HG03159 (cell line): ENCODE results near the gene HYKK.
"Not testable (repeated sequence)": the region's sequence is repeated elsewhere in the genome, so short reads cannot be mapped to it uniquely, and the experiment has no call there.

ENCODE experiments used
- ATAC-seq: cut with Tn5 transposase; IDR thresholded peaks from one replicate; pipeline ENCODE4 v1.9.1; 2021; ENCODE audit warnings: mild to moderate bottlenecking, moderate library complexity; ENCODE audit not compliant: unreplicated experiment

HYKK gene, protein sequence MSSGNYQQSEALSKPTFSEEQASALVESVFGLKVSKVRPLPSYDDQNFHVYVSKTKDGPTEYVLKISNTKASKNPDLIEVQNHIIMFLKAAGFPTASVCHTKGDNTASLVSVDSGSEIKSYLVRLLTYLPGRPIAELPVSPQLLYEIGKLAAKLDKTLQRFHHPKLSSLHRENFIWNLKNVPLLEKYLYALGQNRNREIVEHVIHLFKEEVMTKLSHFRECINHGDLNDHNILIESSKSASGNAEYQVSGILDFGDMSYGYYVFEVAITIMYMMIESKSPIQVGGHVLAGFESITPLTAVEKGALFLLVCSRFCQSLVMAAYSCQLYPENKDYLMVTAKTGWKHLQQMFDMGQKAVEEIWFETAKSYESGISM

DNA sequence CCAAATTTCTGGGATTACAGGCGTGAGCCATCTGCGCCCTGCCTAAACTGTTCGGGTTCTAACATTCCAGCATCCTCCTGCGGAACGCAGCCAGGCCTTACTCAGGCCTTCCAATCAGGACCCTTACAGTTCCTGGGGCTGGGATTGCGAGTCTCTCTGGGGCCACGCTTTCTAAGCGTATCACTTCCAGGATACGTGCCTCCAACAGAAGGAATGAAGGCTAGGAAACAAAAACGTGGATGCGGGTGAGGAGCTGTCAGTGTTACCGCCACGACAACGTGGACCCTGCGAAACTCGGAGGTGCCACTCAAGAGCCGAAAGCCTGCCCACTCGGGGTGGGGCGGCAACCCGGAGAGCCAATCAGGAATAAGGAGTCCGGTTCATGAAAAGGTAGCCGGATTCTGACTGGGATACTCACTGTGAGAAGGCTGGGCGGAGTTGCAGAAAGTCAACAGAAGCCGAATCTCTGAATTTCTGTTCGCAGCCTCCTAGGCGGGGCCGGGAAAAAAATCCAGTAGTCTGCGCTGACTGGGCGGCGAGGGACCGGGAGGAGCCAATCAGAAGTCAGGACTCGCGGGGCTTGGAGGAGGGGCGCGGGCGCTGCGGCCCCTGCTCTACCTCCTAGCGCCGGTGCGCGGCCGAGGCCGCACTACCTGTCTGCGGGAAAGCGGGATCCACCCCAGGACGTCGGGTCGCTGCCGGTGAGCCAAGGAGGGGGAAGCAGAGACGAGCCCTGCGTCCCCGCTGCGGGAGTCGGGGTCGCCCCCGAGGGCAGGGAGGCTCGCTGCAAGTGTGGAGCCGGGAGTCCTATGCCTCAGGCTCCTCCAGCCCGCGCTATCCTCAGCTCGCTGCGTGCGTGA lies at the start of gene HYKK:
Gene HYKK (plus strand): TSS at position 607 of the 860 bp plus-strand sequence. CDS start 5,512 bp downstream, outside the sequence.
- peak; percentile 79 for ATAC-seq

DNA sequence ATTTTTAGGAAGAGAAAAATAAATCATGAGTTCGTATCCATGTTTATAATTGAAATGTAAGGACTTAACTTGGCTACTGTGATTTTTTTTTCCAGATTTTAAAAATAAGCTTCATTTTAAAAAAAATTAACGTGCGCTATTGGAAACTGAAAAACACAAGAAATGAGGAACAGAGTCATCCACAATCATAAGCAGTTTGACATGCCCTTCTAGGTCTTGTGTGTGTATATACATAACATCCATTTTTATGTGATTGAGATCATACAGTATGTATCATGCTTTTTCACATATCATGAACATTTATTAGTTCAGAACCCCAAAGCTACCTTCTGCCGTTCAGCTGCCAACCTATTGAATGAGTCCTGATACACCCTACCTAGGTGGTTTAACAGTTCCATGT lies 46.6 kb upstream of the HYKK start:
- ATAC-seq: no peak

DNA sequence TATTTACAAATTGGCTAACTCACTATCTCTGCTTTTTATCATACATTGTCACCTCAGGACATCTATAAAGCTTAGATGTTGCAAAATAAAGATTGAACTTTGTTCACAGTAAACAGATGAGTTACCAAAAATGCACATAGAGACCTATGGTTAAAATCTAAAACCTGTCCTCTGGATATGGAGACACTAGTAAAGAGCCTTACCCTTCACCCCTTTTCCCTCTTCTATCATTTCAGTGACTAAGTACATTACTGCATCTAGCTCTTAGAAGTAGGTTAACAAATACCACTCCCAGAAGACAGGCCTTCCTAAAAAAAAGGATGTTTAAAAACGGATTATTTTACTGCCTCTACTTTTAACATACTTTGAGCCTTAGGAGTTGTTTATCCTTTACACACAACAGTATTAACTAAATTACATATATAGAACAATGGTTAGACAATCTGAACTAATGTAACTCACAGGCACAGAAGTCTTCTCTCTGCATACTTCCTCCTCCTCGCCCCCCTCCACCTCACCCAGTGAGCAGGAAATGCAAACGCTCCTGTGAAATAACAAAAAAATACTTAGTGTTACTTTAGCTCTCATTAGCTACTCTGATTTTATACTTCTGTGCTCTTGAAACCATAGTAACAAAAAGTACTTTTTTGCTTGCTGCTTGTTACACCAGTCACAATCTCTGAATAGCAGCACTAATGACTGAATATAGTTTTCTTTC lies 46.0 kb upstream of the HYKK start:
- no peak for ATAC-seq

DNA sequence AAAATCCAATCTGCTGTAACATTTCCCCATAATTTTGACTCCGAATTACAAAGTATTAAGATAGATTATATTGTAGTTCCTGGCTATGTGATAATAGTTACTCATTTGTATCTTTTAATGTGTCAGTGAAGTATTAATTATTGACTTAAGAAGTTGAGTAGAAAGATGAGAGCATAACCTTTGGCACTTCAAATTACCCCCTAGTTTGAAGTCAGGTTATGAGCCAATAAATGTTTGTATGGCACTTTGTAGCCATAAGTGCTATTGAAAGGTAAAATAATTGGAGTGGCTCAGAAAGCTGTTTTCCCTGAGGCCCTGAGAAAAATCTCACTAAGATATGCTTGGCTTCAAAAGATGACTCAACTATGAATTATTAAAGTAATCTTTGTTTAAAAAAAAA lies 38.3 kb upstream of the HYKK start:
- ATAC-seq: no peak

DNA sequence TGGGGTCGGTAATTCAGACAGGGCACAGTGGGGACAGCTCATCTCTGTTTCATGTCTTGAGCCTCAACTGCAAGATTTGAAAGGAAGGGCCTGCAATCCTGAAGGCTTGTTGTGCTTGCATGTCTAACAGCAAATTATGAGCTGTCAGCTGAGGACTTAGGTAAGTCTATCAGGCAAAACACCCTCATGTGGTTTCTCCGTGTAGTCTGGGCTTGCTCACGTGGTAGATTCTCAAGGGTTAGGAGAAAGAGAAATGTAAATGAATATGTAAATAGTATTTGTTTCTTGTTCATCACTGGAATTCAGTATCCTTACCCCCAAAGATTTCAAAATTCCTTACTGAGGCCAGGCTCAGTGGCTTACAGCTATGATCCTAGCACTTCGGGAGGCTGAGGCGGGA lies 30.1 kb upstream of the HYKK start:
- no peak for ATAC-seq

DNA sequence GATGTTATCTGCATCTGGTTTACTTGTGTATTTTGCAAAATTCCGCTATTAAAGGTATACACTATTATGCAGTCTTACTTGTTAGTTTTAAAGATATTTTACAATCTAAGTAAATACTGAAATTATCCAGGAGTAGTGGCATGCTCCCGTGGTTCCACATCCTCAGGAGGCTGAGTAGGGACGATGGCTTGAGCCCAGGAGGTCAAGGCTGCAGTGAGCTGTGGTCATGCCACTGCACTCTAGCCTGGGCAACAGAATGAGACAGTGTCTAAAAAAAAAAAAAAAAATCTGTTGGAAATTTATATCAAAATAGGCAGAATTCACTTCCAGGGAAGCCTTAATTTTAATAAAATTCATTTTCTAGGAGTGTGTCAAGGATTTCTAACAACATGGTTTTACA lies 27.7 kb upstream of the HYKK start:
- ATAC-seq: no peak

DNA sequence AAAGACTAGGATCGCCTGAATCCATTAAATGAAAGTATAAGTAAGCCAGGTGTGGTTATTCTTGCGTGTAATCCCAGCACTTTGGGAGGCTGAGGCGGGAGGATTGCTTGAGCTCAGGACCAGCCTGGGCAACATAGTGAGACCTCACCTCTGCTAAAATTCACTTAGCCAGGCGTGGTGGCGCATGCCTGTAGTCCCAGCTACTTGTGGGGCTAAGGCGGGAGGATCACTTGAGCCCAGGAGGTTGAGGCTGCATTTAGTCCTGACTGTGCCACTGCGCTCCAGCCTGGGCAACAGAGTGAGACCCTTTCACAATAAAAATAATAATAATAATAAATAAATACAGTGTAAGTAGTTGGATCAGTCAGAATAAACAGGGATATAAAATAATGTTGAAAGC lies 25.5 kb upstream of the HYKK start:
- ATAC-seq: no peak

DNA sequence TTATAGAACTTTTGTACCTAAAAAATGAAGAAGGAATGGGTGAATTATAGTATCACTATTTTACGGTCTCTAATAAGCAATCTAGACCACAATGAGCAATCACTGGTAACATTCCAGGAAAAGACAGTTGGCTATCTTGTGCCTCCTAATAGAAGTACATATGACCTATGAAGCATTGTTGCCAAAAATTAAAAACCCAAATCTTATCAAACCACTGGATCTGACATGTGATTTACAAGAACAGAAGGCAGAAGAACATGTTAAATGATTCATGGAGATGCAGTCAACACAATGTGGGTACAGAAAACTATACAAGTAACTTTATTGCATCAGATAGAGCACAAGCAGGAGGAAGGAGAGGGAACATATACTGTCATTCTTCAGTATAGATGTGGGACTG lies 14.5 kb upstream of the HYKK start:
- no peak for ATAC-seq

DNA sequence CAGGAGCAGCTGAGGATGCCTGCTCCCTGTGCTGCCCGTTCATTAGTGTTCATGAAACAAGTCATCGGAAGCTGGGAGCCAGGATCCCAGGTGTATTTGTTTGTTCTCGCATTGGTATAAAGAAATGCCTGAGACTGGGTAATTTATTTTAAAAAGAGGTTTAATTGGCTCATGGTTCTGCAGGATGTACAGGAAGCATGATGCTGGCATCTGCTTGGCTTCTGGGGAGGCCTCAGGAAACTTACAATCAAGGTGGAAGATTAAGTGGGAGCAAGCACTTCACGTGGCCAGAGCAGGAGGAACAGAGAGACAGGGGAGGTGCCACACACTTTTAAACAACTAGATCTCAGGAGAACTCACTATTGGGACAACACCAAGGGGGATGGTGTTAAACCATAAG lies 5.5 kb upstream of the HYKK start:
- no peak for ATAC-seq

DNA sequence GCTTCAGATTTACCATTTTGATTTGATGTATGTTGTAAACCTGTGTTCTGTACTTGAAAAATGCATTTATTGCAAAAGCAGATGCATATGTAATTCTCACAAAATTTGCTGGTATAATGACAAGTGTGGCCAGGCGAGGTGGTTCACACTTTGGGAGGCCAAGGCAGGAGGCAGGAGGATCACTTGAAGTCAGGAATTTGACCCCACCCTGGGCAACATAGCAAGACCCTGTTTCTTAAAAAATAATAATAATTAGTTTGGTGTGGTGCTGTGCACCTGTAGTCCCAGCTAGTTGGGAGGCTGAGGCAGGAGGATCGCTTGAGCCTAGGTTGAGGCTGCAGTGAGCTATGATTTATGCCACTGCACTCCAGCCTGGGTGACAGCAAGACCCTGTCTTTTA lies 4.7 kb upstream of the HYKK start:
- ATAC-seq: no peak

DNA sequence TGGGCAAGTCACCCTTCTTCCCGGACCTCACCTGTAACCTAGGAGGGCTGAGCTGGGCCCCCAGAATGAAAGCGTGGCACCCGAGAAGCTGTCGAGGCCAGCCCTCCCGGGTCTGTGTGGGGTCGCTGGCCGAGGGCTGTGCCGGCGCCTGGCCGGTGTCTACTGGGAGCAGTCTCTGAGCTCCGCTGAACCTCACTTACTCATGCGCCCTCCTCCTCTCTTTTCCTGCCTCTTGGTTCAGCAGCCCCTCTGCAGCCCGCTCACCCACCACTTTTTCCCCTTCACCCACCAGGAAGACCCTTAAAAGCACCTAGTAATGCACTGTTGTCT lies 419 bp downstream of the HYKK start:
- ATAC-seq: no peak

DNA sequence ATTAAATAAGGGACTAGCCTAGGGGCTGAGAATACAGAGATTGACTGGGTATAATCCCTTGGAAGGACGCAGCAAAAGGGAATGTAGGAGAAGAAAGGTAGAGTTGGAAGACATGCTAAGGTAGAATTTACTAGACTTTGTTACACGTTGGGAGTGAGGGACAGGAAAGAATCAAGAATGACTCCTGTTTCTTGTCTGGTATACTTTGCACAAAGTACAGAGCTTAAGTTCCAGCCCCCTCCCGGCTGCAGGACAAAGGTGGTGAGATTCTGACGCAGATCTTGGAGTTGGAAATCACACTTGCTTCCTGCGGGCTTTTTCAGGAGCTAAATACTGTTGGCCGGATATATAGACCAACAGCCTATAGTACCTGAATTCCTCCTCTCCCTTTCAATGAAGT lies 895 bp downstream of the HYKK start:
- ATAC-seq: no peak

DNA sequence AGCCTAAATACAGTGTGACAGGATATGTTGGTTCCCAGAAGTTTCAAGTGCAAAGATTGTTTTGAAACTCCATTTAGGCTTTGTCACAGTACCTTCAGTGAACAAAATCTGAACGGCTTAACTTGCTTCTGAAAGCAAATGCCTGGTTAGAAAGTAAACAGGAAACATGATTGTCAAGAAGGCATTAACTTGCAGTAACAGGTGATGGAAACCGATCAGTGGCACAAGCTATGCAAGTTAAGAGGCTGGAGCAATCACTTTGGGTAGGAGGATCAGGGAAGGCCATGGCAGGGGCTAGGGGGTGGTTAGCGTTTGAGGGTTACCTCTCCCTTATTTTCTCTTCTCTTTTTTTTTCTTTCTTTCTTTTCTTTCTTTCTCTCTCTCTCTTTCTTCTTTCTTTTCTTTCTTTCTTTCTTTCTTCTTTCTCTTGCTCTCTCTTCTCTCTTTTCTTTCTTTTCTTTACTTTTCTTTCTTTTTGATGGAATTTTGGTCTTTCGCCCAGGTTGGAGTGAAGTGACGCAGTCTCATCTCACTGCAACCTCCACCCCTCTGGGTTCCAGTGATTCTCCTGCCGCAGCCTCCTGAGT lies 2.4 kb downstream of the HYKK start:
- ATAC-seq: no peak

DNA sequence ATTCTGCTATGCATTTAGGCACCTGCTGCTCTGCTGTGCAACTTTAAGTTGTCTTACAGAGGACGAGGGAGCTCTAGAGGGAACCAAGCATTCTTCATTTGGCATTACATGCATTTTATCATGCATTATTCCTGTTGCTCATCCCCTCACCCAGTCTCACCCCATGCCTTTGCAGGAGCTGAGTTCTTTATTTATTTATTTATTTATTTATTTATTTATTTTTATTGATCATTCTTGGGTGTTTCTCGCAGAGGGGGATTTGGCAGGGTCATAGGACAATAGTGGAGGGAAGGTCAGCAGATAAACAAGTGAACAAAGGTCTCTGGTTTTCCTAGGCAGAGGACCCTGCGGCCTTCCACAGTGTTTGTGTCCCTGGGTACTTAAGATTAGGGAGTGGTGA lies 12.7 kb downstream of the HYKK start:
- not testable (repeated sequence) for ATAC-seq

DNA sequence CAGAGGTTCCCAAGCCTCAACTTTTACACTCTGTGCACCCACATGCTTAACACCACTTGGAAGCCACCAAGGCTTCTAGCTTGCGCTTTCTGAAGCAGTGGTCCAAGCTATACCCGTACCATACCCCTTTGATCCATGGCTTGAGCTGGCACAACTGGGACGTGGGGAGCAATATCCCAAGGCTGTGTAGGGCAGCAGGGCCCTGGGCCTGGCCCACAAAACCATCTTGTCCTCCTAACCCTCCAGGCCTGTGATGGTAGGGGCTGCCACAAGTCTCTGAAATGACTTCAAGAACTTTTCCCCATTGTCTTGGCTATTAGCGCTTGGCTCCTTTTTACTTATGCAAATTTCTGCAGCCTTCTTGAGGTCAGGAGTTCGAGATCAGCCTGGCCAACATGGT lies 16.9 kb downstream of the HYKK start:
- no peak for ATAC-seq

DNA sequence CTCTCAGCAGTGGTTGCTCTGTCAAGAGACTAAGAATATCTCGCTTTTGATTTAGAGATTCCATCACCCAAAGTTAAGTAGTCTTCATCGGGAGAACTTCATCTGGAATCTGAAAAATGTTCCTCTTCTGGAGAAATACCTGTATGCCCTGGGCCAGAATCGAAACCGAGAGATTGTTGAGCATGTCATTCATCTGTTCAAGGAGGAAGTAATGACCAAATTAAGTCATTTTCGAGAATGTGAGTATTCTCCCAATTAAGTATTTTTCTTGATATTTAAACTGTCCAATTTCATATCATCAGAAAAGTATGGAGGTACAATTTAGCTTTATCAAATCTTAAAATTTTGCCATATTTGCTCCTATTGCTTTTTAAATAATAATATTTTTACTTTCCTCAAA lies 19.9 kb downstream of the HYKK start:
- ATAC-seq: no peak

DNA sequence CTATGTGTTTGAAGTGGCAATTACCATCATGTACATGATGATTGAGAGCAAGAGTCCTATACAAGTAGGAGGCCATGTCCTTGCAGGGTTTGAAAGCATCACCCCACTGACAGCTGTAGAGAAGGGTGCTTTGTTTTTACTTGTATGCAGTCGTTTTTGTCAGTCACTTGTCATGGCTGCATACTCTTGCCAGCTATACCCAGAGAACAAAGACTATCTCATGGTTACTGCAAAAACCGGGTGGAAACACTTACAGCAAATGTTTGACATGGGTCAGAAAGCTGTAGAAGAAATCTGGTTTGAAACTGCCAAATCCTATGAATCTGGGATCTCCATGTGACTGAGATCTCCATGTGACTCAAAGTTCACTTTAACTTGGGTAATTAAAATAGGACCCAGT lies 26.0 kb downstream of the HYKK start:
- no peak for ATAC-seq

DNA sequence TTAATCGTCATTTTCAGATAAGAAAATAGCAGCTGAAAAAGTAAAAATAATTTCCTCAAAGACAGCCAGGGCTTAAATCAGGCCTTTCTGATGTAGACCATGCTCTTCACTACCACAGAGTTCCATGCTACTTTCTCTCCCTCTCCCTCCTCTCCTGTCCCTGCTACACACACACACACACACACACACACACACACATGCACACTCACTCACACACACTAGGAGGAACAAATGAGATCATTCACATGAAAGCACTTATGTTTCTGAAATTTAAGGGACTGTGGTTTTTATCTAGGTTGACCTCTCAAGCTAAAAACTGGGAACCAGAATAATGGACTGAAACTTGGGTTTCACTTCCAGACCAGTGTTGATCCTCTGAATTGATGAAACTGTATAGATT lies 28.8 kb downstream of the HYKK start:
- no peak for ATAC-seq

DNA sequence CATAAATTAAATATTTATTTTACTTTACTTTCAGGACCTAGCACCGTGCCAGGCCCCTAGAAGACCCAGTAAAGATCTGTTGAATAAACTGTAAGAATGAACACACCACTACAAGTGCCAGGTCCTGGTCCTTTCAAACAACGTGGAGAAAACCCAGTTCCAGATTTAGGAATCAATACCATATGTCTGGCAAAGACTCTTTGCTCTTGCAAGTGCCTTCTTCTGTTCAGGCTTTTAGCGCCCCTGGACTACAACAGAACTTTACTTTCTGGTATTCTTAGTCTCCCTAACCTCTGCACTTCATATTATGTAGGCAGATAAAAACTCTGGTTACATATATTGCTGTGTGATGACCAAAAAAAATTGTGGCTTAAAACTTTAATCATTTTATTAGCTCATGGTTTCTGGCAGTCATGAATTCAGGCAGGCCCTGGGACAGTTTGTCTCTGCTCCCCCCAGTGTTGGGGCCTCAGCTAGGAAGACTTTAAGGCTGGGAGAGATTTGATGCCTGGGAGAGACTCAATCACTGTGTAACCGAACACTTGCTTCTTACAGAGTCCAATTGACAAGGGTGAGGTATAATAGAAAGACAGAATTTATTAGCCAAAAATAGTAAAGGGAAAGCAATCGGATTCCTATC lies 30.0 kb downstream of the HYKK start:
- ATAC-seq: no peak

DNA sequence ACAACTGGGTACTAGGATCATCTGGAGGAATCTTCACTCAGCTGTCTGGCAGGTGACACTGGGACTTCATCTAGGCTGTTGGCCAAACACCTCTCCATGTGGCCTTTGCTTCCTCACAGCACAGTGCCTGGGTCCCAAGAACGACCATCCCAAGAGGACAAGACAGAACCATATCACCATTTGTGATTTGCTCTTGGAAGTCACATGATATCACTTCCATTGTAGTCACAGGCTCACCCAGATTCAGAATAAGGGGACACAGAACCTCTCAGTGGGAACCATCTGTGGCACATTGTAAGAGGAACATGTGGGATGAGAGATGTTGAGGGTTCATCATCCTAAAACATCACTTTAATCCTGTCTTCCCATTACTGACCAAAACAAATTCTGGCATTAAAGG lies 31.0 kb downstream of the HYKK start:
- no peak for ATAC-seq
